GM19397 (cell line): Measurements from ENCODE around the gene SCAF11.
"Not testable (repeated sequence)": the region's sequence is repeated elsewhere in the genome, so short reads cannot be mapped to it uniquely, and the experiment has no call there.

Experiments used
- ATAC-seq: cut with Tn5 transposase; IDR thresholded peaks from one replicate; pipeline ENCODE4 v1.9.1; 2021; ENCODE audit warnings: mild to moderate bottlenecking, moderate library complexity; ENCODE audit not compliant: unreplicated experiment

SCAF11 gene

GRCh38 chr12:45990468-45991283, at the start of gene SCAF11:
TSS of gene SCAF11 (minus strand) at chr12:45990574. CDS start at chr12:45964167, 26,407 bp downstream.
- peak; percentile 72 for ATAC-seq

- ATAC-seq: not testable (repeated sequence)
Observed at GRCh38 chr12:46037066-46037465, 46.7 kb upstream of the SCAF11 start.

- no peak for ATAC-seq
Observed at GRCh38 chr12:46027172-46027571, 36.8 kb upstream of the SCAF11 start.

GRCh38 chr12:46024099-46024498, 33.7 kb upstream of the SCAF11 start:
- no peak for ATAC-seq

DNA sequence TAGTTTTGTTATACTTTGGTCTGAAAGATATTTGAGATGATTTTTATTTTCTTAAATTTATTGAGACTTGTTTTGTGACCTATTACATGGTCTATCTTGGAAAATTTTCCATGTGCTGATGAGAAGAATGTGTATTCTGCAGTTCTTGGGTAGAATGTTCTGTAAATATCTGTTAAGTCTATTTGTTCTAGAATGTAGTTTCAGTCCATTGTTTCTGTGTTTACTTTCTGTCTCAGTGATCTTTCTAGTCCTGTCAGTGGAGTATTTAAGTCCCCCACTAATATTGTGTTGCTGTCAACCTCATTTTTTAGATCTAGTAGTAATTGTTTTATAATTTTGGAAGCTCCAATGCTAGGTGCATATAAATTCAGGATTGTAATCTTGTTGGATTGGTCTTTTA, 30.4 kb upstream of the SCAF11 start:
- no peak for ATAC-seq

DNA sequence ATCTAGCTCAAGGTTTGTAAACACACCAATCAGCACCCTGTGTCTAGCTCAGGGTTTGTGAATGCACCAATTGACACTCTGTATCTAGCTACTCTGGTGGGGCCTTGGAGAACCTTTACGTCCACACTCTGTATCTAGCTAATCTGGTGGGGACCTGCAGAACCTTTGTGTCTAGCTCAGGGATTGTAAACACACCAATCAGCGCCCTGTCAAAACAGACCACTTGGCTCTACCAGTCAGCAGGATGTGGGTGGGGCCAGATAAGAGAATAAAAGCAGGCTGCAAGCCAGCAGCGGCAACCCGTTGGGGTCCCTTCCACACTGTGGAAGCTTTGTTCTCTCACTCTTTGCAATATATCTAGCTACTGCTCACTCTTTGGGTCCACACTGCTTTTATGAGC, 28.3 kb upstream of the SCAF11 start:
- ATAC-seq: not testable (repeated sequence)

- not testable (repeated sequence) for ATAC-seq
Observed at GRCh38 chr12:46017866-46018375, 27.5 kb upstream of the SCAF11 start.

DNA sequence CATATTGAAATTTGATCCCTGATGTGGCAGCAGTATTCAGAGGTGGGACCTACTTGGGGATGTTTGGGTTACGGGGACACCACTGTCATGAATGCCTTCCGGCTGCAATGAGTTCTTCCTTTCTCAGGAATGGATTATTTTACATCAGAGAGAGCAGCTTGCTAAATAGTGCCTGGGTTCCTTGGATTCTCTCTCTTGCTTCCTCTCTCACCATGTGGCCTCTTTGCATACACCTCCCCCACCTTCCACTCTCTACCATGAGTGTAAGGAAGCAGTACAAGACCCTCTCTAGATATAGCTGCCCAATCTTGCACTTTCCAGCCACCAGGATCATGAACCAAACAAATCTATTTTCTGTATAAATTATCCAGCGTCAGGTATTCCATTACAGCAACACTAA, 15.4 kb upstream of the SCAF11 start:
- ATAC-seq: no peak

DNA sequence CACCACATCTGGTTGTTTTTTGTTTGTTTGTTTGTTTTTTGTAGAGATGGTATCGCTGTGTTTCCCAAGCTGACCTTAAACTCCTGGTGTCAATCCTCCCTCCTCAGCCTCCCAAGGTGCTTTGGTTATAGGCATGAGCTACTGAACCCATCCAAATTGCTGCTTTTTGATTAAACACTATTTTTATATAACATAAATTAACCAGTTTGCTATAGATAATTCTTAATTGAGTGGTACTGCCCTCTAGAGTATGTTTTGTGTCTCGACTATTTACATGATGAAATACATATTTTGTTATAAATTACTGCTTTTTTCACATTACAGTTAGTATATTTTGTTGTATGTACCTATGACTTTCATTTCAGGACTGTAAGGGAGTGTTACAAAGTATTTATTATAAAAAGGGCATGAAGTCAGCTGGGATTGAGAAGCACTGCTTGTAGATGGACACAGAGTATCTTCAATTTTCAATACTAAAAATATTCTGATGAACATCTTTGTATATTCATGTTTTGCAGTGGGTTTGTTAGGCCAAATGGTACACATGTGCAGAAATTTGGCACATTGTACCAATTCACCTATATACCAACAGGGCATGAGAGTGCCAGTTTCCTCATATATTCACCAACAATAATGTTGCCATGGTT, 14.9 kb upstream of the SCAF11 start:
- no peak for ATAC-seq

GRCh38 chr12:46004715-46005114, 14.3 kb upstream of the SCAF11 start:
- ATAC-seq: no peak

- ATAC-seq: not testable (repeated sequence)
Observed at GRCh38 chr12:46000076-46000475, 9.7 kb upstream of the SCAF11 start.

GRCh38 chr12:45994736-45995135, 4.4 kb upstream of the SCAF11 start:
- ATAC-seq: no peak

- ATAC-seq: peak; percentile 15
Observed at GRCh38 chr12:45991284-45992249, 1.2 kb upstream of the SCAF11 start.

DNA sequence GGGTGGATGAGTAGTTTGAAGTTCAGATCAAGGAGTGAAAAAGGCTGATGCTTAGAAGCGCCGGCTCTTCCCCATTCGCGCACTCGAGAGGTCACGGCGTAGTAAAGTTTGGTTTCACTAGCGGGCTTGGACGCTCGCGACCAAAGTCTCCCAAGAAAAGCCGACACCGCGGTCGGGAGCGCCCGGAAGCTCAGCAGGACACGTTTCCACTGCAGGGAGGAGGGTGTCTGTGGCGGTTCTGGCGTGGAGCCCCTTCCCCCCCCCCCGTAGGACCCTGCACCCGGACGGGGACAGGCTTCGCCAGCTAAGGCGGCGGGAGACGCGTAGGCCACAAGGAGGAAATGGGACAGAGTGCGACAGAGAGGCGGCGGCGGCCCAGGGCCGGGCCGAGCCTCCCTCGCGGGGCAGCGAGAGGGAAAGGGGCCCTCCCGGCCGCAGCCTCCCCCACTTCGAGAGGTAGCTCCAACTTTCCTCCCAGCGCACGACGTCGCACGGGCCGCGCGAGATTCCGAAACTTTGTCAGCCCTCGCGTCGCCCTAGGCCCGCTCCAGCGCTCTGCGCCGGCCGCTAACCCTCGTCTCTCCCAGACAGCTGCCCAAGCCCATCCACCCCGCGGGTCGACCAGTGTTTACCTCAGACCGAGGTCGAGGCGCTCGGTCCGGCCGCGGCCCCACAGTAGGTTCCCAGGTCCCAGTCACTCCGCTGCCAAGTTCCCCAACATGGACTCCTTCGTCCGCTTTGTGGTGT, 480 bp downstream of the SCAF11 start:
- peak; percentile 26 for ATAC-seq

GRCh38 chr12:45989287-45989686, 1.1 kb downstream of the SCAF11 start:
- ATAC-seq: no peak

DNA sequence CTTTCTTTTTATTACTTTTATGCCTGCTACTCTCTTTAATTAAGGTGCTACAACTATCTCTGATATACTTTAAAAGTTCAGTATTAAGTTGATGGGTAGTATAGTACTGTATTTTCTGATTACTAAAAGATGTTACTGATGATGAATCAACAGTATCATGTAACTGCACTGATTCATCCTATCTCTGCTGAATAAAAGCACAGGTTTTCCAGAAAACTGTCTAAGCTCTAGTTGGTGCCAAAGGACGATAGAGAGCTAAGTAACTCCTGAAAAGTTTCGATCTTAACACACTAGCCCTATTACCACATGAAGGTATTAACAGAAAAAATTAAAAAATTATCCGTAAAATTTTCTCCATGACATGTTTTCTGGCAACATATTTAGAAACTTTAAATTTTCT, 2.1 kb downstream of the SCAF11 start:
- no peak for ATAC-seq

DNA sequence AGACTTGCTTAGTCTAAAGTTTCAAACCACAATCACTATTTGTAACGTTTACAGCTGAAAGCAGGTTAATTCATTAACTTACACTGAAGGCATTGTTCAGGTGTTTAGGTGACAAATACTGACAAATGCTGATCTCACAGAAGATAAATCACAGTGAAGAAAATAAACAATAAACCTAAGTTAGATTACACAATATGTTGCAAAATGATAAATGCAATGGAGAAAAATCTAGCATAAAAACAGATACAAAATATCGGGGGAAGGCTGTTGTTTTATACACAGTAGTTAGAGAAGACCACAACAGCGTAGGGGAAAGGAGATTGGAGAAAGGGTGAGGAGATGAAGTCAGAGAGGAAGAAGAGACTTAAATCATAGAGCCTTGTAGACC, 3.0 kb downstream of the SCAF11 start:
- ATAC-seq: no peak

GRCh38 chr12:45986641-45987339, 3.6 kb downstream of the SCAF11 start:
- no peak for ATAC-seq

- ATAC-seq: no peak
Observed at GRCh38 chr12:45981075-45981837, 9.1 kb downstream of the SCAF11 start.
